NCI-H187 treated with DMSO at 0.1 percent for 48 hours (cell line): ENCODE data around the gene TANK.
"Not testable (repeated sequence)": the region's sequence is repeated elsewhere in the genome, so short reads cannot be mapped to it uniquely, and the experiment has no call there.

ENCODE experiments used
- DNase-seq: peaks from one replicate; lab custom pipeline; 2025; lab: John Stamatoyannopoulos, UW

Gene TANK

GRCh38 chr2:161160226-161161073, at the start of gene TANK:
TANK (plus strand) TSS chr2:161160428; CDS start chr2:161179663, 19,235 bp downstream.
- peak; percentile 50 for DNase-seq

- no peak for DNase-seq
These were observed 48.7 kb upstream of the TANK start for GRCh38 chr2:161111531-161111930.

- no peak for DNase-seq
These were observed 47.3 kb upstream of the TANK start for GRCh38 chr2:161112908-161113307.

GRCh38 chr2:161113693-161114575, 46.3 kb upstream of the TANK start:
- DNase-seq: no peak

- no peak for DNase-seq
These were observed 45.0 kb upstream of the TANK start for GRCh38 chr2:161115205-161115604.

GRCh38 chr2:161115605-161116380, 44.4 kb upstream of the TANK start:
- DNase-seq: no peak

- DNase-seq: no peak
These were observed 43.7 kb upstream of the TANK start for GRCh38 chr2:161116509-161116908.

- no peak for DNase-seq
These were observed 42.7 kb upstream of the TANK start for GRCh38 chr2:161117506-161117905.

GRCh38 chr2:161118722-161119121, 41.5 kb upstream of the TANK start:
- no peak for DNase-seq

- no peak for DNase-seq
These were observed 40.7 kb upstream of the TANK start for GRCh38 chr2:161119483-161119882.

- no peak for DNase-seq
These were observed 39.5 kb upstream of the TANK start for GRCh38 chr2:161120775-161121174.

GRCh38 chr2:161121622-161122021, 38.6 kb upstream of the TANK start:
- no peak for DNase-seq

- DNase-seq: no peak
These were observed 37.3 kb upstream of the TANK start for GRCh38 chr2:161122772-161123530.

GRCh38 chr2:161123531-161124030, 36.6 kb upstream of the TANK start:
- DNase-seq: no peak

GRCh38 chr2:161124201-161124600, 36.0 kb upstream of the TANK start:
- no peak for DNase-seq

GRCh38 chr2:161128885-161129284, 31.3 kb upstream of the TANK start:
- DNase-seq: no peak

- no peak for DNase-seq
These were observed 29.9 kb upstream of the TANK start for GRCh38 chr2:161130354-161130753.

GRCh38 chr2:161131074-161131680, 29.1 kb upstream of the TANK start:
- DNase-seq: peak; percentile 5

- DNase-seq: no peak
These were observed 28.4 kb upstream of the TANK start for GRCh38 chr2:161131804-161132203.

- DNase-seq: not testable (repeated sequence)
These were observed 27.8 kb upstream of the TANK start for GRCh38 chr2:161132384-161132783.

- DNase-seq: no peak
These were observed 26.9 kb upstream of the TANK start for GRCh38 chr2:161133366-161133765.
